OCI-LY3 (cell line): ENCODE results near the gene TJP3.

Experiments used
- EZH2phosphoT487 ChIP-seq: fragments of 200-600 bp; shearing (Covaris generic); IDR thresholded peaks from 2 replicates; pipeline ENCODE4 v1.6.1; 2018; ENCODE audit warnings: antibody characterized with exemption, mixed run types, low read depth
- TF ChIP-seq, protein P1 (sequence below): fragments of 200-600, 300-600 bp; sonication (generic); IDR thresholded peaks from 2 replicates; pipeline ENCODE4 v1.5.1; 2014; ENCODE audit warnings: antibody characterized with exemption, low read length, low read depth

- TF ChIP-seq, protein P1, sequence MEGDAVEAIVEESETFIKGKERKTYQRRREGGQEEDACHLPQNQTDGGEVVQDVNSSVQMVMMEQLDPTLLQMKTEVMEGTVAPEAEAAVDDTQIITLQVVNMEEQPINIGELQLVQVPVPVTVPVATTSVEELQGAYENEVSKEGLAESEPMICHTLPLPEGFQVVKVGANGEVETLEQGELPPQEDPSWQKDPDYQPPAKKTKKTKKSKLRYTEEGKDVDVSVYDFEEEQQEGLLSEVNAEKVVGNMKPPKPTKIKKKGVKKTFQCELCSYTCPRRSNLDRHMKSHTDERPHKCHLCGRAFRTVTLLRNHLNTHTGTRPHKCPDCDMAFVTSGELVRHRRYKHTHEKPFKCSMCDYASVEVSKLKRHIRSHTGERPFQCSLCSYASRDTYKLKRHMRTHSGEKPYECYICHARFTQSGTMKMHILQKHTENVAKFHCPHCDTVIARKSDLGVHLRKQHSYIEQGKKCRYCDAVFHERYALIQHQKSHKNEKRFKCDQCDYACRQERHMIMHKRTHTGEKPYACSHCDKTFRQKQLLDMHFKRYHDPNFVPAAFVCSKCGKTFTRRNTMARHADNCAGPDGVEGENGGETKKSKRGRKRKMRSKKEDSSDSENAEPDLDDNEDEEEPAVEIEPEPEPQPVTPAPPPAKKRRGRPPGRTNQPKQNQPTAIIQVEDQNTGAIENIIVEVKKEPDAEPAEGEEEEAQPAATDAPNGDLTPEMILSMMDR, result no peak
- no peak for TF ChIP-seq EZH2phosphoT487
These were observed 28.6 kb upstream of the TJP3 start for GRCh38 chr19:3679581-3679980.
